HCT116 (cell line): ENCODE measurements around the gene PHLDA1.

ENCODE experiments used
- EGR1 ChIP-seq: IDR thresholded peaks from 2 replicates; pipeline ENCODE4 v1.6.1; 2012; ENCODE audit warnings: low read depth
- EZH2 ChIP-seq: fragments of 200-600 bp; sonication (generic); IDR thresholded peaks from 2 replicates; pipeline ENCODE4 v1.6.1; 2017; ENCODE audit warnings: antibody characterized with exemption, mixed run types
- EZH2phosphoT487 ChIP-seq: fragments of 200-600 bp; IDR thresholded peaks from 2 replicates; pipeline ENCODE4 v1.6.1; 2018; ENCODE audit warnings: antibody characterized with exemption, borderline replicate concordance
- POLR2A ChIP-seq: IDR thresholded peaks from 2 replicates; pipeline ENCODE4 v1.7.0; 2011; ENCODE audit warnings: borderline replicate concordance; ENCODE audit not compliant: insufficient read depth, insufficient read length; ENCODE audit errors: extremely low read depth
- POLR2AphosphoS5 ChIP-seq: IDR thresholded peaks from 2 replicates; pipeline ENCODE4 v1.6.1; 2011; ENCODE audit warnings: mild to moderate bottlenecking, low read depth, low read length, moderate library complexity
- SIN3A ChIP-seq: IDR thresholded peaks from 2 replicates; pipeline ENCODE4 v1.6.1; 2012; ENCODE audit warnings: low read depth
- TCF7L2 ChIP-seq: IDR thresholded peaks from 2 replicates; pipeline ENCODE4 v1.7.0; 2011; ENCODE audit warnings: borderline replicate concordance, inconsistent platforms; ENCODE audit not compliant: insufficient read depth, insufficient read length; ENCODE audit errors: extremely low read depth
- TF ChIP-seq, protein P1 (sequence below): IDR thresholded peaks from 2 replicates; pipeline ENCODE4 v1.6.1; 2012; ENCODE audit warnings: low read depth
- TF ChIP-seq, protein P2 (sequence below), 3 experiments: fragments of 200-600 bp in 1 of 3; sonication (generic) in 1 of 3; IDR thresholded peaks in 2 of 3; conservative IDR thresholded peaks in 1 of 3; 2 replicates each; pipeline ENCODE4 v1.5.1; 2012 to 2017; ENCODE audit warnings: low read depth in 2 of 3, low read length in 2 of 3, antibody characterized with exemption in 1 of 3, borderline replicate concordance in 1 of 3, control low read depth in 1 of 3, mild to moderate bottlenecking in 1 of 3, mixed read lengths in 1 of 3, mixed run types in 1 of 3, moderate library complexity in 1 of 3; ENCODE audit not compliant: insufficient read depth in 1 of 3

DNA sequence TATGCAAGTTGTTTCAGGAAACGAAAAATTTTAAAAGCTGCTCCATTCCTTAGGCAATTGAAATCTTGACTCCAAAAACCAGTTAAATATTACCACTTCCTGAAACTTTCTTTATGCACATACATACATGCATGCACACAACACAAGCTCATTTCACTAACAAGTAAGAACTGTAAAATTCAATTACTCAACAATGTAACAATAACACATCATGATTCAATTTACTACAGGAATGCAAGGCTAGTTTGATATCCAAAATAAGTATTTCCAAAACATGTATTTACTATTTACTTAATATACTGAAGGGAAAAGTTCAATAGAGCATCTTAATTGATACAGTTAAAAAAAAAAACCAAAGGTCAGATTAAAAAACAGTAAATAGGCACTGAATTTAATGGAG lies 33.3 kb upstream of the PHLDA1 start:
- TF ChIP-seq, protein P1, sequence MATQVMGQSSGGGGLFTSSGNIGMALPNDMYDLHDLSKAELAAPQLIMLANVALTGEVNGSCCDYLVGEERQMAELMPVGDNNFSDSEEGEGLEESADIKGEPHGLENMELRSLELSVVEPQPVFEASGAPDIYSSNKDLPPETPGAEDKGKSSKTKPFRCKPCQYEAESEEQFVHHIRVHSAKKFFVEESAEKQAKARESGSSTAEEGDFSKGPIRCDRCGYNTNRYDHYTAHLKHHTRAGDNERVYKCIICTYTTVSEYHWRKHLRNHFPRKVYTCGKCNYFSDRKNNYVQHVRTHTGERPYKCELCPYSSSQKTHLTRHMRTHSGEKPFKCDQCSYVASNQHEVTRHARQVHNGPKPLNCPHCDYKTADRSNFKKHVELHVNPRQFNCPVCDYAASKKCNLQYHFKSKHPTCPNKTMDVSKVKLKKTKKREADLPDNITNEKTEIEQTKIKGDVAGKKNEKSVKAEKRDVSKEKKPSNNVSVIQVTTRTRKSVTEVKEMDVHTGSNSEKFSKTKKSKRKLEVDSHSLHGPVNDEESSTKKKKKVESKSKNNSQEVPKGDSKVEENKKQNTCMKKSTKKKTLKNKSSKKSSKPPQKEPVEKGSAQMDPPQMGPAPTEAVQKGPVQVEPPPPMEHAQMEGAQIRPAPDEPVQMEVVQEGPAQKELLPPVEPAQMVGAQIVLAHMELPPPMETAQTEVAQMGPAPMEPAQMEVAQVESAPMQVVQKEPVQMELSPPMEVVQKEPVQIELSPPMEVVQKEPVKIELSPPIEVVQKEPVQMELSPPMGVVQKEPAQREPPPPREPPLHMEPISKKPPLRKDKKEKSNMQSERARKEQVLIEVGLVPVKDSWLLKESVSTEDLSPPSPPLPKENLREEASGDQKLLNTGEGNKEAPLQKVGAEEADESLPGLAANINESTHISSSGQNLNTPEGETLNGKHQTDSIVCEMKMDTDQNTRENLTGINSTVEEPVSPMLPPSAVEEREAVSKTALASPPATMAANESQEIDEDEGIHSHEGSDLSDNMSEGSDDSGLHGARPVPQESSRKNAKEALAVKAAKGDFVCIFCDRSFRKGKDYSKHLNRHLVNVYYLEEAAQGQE = no peak
- no peak for TF ChIP-seq POLR2A
- TF ChIP-seq, protein P2, sequence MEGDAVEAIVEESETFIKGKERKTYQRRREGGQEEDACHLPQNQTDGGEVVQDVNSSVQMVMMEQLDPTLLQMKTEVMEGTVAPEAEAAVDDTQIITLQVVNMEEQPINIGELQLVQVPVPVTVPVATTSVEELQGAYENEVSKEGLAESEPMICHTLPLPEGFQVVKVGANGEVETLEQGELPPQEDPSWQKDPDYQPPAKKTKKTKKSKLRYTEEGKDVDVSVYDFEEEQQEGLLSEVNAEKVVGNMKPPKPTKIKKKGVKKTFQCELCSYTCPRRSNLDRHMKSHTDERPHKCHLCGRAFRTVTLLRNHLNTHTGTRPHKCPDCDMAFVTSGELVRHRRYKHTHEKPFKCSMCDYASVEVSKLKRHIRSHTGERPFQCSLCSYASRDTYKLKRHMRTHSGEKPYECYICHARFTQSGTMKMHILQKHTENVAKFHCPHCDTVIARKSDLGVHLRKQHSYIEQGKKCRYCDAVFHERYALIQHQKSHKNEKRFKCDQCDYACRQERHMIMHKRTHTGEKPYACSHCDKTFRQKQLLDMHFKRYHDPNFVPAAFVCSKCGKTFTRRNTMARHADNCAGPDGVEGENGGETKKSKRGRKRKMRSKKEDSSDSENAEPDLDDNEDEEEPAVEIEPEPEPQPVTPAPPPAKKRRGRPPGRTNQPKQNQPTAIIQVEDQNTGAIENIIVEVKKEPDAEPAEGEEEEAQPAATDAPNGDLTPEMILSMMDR (IDR thresholded peaks at IDR 0.05 in 2 of 3, conservative IDR thresholded peaks at IDR 0.05 in 1 of 3; ENCODE audit: borderline replicate concordance in 1 of 3, insufficient read depth in 1 of 3, low read depth in 2 of 3, low read length in 2 of 3) = no peak
- no peak for TF ChIP-seq EGR1
- no peak for TF ChIP-seq EZH2
- no peak for TF ChIP-seq TCF7L2
- TF ChIP-seq SIN3A = no peak
- no peak for TF ChIP-seq EZH2phosphoT487
- no peak for TF ChIP-seq POLR2AphosphoS5
